Vagina (tissue), 2 donors: Measurements from ENCODE around the gene CFDP1. TPM values are rescaled to one million over a fixed set of nuclear protein-coding genes. Genes with fewer than 3 reads are reported as not detected.
A peak's percentile ranks its signal among the peaks of the same experiment; 100 is the strongest.

Experiments used
- DNase-seq, 2 donors: peaks; one replicate each; pipeline ENCODE4 v3.0.0-alpha.2; 2017; ENCODE audit errors: extremely low spot score in 2 of 2
- H3K27ac ChIP-seq: fragments of 200-600 bp; sonication (generic); one replicate; pipeline ENCODE4 v1.5.1; 2019
- H3K27me3 ChIP-seq: fragments of 200-600 bp; sonication (generic); one replicate; pipeline ENCODE4 v1.5.1; 2019
- H3K36me3 ChIP-seq, 2 donors: fragments of 200-600 bp; sonication (generic); one replicate each; pipeline ENCODE4 v1.5.1; 2017 to 2019
- H3K4me1 ChIP-seq: fragments of 200-600 bp; sonication (generic); one replicate; pipeline ENCODE4 v1.5.1; 2019
- H3K4me3 ChIP-seq, 2 donors: fragments of 200-600 bp; sonication (generic); 1 replicate in 1 of 2; 2 replicates in 1 of 2; pipeline ENCODE4 v1.5.1; 2016 to 2019
- H3K9me3 ChIP-seq: fragments of 200-600 bp; sonication (generic); one replicate; pipeline ENCODE4 v1.5.1; 2019
- CTCF ChIP-seq, 3 experiments: fragments of 450-650 bp in 2 of 3; fragments of 200-600 bp in 1 of 3; sonication (generic) in 1 of 3; IDR thresholded peaks; one replicate each; pipeline ENCODE4 v1.5.1; 2017 to 2019; ENCODE audit warnings: antibody characterized with exemption in 3 of 3, mild to moderate bottlenecking in 2 of 3, moderate library complexity in 2 of 3
- POLR2A ChIP-seq, 2 donors: fragments of 450-650 bp; IDR thresholded peaks; one replicate each; pipeline ENCODE4 v1.6.1; 2017; ENCODE audit warnings: antibody characterized with exemption in 2 of 2, mild to moderate bottlenecking in 2 of 2, moderate library complexity in 2 of 2
- POLR2AphosphoS5 ChIP-seq, 2 donors: sonication (generic); formaldehyde crosslinking; IDR thresholded peaks; one replicate each; pipeline ENCODE4 v1.9.0; 2017; ENCODE audit warnings: antibody characterized with exemption in 2 of 2, mild to moderate bottlenecking in 2 of 2, low read depth in 1 of 2; ENCODE audit not compliant: insufficient read depth in 1 of 2
- intact Hi-C: fragments of 100-400 bp; cut with DNase I; formaldehyde crosslinking; loops from one replicate; pipeline ENCODE4 v1.15.1; 2023
- total RNA-seq: library from RNA; depleted of rRNA; stranded (reverse); fragments of >200 nt; gene quantifications from one replicate; pipeline ENCODE4 v1.2.3, GENCODE V29; 2016

The CFDP1 gene
- total RNA-seq, 1 donor from 2014 or later = 45.7 TPM

- peaks cover 7% of the 10 kb centered on the region for H3K4me1 ChIP-seq
- no peak overlapping the region for H3K4me3 ChIP-seq
- no peaks in the 10 kb centered on the region for H3K27me3 ChIP-seq
- no peak for DNase-seq
- no peak overlapping the region for H3K27ac ChIP-seq
- no peak for TF ChIP-seq POLR2A (IDR thresholded peaks at IDR 0.05)
- no peak for TF ChIP-seq POLR2AphosphoS5 (IDR thresholded peaks at IDR 0.05; ENCODE audit: insufficient read depth in 1 of 2, low read depth in 1 of 2)
- no peak for TF ChIP-seq CTCF (IDR thresholded peaks at IDR 0.05)
- H3K9me3 ChIP-seq = no peaks in the 10 kb centered on the region
- intact Hi-C loops = no loop called here
- no peaks in the 10 kb centered on the region for H3K36me3 ChIP-seq
Observed at GRCh38 chr16:75351183-75351582, 82.1 kb downstream of the CFDP1 start.

- intact Hi-C loops = no loop called here
- no peak overlapping the region for H3K27ac ChIP-seq
- TF ChIP-seq POLR2A (IDR thresholded peaks at IDR 0.05) (no peak), POLR2AphosphoS5 (IDR thresholded peaks at IDR 0.05; ENCODE audit: insufficient read depth in 1 of 2, low read depth in 1 of 2) (no peak), CTCF (IDR thresholded peaks at IDR 0.05) (no peak)
Observed at GRCh38 chr16:75345711-75346110, 87.6 kb downstream of the CFDP1 start.

GRCh38 chr16:75343941-75344340 is 89.4 kb downstream of the CFDP1 start:
- Histone ChIP-seq H3K4me3 (no peak overlapping the region), H3K9me3 (no peaks in the 10 kb centered on the region), H3K27me3 (no peaks in the 10 kb centered on the region), H3K4me1 (peaks cover 40% of the 10 kb centered on the region), H3K27ac (peak overlapping the region; percentile 70), H3K36me3 (no peaks in the 10 kb centered on the region)
- no peak for DNase-seq
- TF ChIP-seq CTCF (IDR thresholded peaks at IDR 0.05) = no peak
- TF ChIP-seq POLR2AphosphoS5 (IDR thresholded peaks at IDR 0.05; ENCODE audit: insufficient read depth in 1 of 2, low read depth in 1 of 2) = no peak
- TF ChIP-seq POLR2A (IDR thresholded peaks at IDR 0.05) = no peak
- intact Hi-C loops = no loop called here

More at GRCh38 chr16:75345711-75346110, 87.6 kb downstream of the CFDP1 start:
- H3K27me3 ChIP-seq = no peaks in the 10 kb centered on the region
- H3K4me3 ChIP-seq = no peak overlapping the region
- no peaks in the 10 kb centered on the region for H3K36me3 ChIP-seq
- DNase-seq = no peak
- H3K9me3 ChIP-seq = no peaks in the 10 kb centered on the region
- H3K4me1 ChIP-seq = peaks cover 34% of the 10 kb centered on the region

- H3K4me1 ChIP-seq = peaks cover 40% of the 10 kb centered on the region
- H3K36me3 ChIP-seq = no peaks in the 10 kb centered on the region
- no peak for DNase-seq
- H3K4me3 ChIP-seq = no peak overlapping the region
- TF ChIP-seq POLR2AphosphoS5 (IDR thresholded peaks at IDR 0.05; ENCODE audit: insufficient read depth in 1 of 2, low read depth in 1 of 2) (no peak), POLR2A (IDR thresholded peaks at IDR 0.05) (no peak), CTCF (IDR thresholded peaks at IDR 0.05) (no peak)
- intact Hi-C loops = no loop called here
- H3K27ac ChIP-seq = peak overlapping the region; percentile 70
- no peaks in the 10 kb centered on the region for H3K27me3 ChIP-seq
- no peaks in the 10 kb centered on the region for H3K9me3 ChIP-seq
Observed at GRCh38 chr16:75343286-75343685, 90.0 kb downstream of the CFDP1 start.

- DNase-seq = no peak
- TF ChIP-seq POLR2A (IDR thresholded peaks at IDR 0.05) (no peak), POLR2AphosphoS5 (IDR thresholded peaks at IDR 0.05; ENCODE audit: insufficient read depth in 1 of 2, low read depth in 1 of 2) (peak in 1 of 2 donors; percentile 88), CTCF (IDR thresholded peaks at IDR 0.05) (no peak)
- H3K4me1 ChIP-seq = peaks cover 40% of the 10 kb centered on the region
- intact Hi-C loops = no loop called here
- no peaks in the 10 kb centered on the region for H3K27me3 ChIP-seq
- peak overlapping the region; percentile 70 for H3K27ac ChIP-seq
- no peaks in the 10 kb centered on the region for H3K36me3 ChIP-seq
- no peak overlapping the region for H3K4me3 ChIP-seq
- H3K9me3 ChIP-seq = no peaks in the 10 kb centered on the region
Observed at GRCh38 chr16:75342308-75342811, 90.9 kb downstream of the CFDP1 start.
